GM03348 (cell line): ENCODE results near the gene SAMD4B.
"Not testable (repeated sequence)": the region's sequence is repeated elsewhere in the genome, so short reads cannot be mapped to it uniquely, and the experiment has no call there.

ENCODE experiments used
- DNase-seq: peaks from one replicate; pipeline ENCODE4 v3.0.0; 2012; ENCODE audit warnings: low spot score

Gene SAMD4B

GRCh38 chr19:39341719-39342604, at the start of gene SAMD4B:
Gene SAMD4B (plus strand): TSS chr19:39342421. CDS start chr19:39356894, 14,473 bp downstream.
- DNase-seq = peak; percentile 99

- DNase-seq = no peak
Observed at GRCh38 chr19:39293394-39293793, 48.8 kb upstream of the SAMD4B start.

- DNase-seq = no peak
Observed at GRCh38 chr19:39296055-39296645, 46.1 kb upstream of the SAMD4B start, which contains the start of gene IFNL1. Gene IFNL1 (plus strand): TSS chr19:39296407. CDS start chr19:39296422, 15 bp downstream.

GRCh38 chr19:39296906-39297305, 45.3 kb upstream of the SAMD4B start:
- no peak for DNase-seq

DNA sequence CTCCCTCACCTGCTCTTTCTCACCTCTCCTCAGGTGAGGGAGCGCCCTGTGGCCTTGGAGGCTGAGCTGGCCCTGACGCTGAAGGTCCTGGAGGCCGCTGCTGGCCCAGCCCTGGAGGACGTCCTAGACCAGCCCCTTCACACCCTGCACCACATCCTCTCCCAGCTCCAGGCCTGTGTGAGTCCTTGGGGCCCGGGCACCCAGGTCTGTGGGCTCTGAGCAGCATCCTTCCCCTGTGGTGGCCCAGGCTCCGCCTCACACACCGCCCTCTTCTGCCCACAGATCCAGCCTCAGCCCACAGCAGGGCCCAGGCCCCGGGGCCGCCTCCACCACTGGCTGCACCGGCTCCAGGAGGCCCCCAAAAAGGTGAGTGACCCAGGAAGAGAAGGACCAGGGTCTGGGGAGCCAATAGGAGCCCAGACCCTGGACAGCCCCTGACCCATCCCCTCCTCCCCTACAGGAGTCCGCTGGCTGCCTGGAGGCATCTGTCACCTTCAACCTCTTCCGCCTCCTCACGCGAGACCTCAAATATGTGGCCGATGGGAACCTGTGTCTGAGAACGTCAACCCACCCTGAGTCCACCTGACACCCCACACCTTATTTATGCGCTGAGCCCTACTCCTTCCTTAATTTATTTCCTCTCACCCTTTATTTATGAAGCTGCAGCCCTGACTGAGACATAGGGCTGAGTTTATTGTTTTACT, 44.1 kb upstream of the SAMD4B start:
- DNase-seq = no peak

- DNase-seq = no peak
Observed at GRCh38 chr19:39299404-39299803, 42.8 kb upstream of the SAMD4B start.

DNA sequence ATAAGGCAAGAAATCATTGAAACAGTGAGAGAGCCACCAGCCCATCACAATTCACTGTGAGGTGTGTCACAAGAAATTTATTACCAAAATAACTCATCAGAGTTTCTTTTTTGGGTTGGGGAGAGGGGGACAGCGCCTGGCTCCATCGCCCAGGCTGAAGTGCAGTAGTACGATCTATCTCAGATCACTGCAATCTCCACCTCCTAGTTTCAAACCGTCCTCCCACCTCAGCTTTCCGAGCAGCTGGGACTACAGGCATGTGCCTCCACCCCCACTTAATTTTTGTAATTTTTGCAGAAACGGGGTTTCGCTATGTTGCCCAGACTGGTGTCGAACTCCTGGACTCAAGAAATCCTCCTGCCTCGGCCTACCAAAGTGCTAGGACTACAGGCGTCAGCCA, 42.4 kb upstream of the SAMD4B start:
- no peak for DNase-seq

DNA sequence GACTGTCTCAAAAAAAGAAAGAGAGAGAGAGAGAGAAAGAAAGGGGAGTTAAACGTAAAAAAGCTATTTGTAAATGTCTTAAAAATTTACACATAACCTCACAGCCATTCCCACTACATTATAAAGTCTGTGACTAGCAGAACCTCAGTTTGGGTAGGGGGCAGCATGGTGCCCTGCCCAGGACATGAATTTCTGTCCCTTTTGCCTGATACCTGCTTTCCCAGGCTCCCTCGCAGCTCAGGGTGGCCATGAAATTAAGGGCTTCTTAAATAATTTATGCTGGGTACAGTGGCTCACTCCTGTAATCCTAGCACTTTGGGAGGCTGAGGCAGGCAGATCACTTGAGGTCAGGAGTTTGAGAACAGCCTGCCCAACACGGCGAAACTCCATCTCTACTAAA, 41.2 kb upstream of the SAMD4B start:
- DNase-seq = no peak

DNA sequence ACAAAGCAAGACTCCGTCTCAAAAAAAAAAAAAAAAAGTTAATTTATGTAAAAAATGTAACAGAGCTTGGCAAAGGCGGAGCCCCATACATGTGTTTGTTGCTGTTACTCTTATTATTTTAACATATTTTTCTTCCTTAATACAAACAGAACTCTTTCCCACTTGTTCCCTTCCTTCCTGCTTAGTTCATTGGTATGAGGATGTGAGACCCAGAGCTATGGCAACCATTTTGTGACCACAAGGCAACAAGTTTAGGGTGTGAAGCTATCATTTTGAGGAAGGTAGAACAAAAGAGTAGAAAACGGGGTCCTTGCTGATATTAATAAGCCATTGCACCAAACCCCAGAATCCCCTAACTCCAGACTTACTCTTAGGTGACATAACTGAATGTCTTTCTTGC, 40.7 kb upstream of the SAMD4B start:
- no peak for DNase-seq

GRCh38 chr19:39303373-39304184, 38.6 kb upstream of the SAMD4B start:
- no peak for DNase-seq

- no peak for DNase-seq
Observed at GRCh38 chr19:39304185-39304513, 38.1 kb upstream of the SAMD4B start.

- DNase-seq = no peak
Observed at GRCh38 chr19:39304701-39305571, 37.3 kb upstream of the SAMD4B start.

- no peak for DNase-seq
Observed at GRCh38 chr19:39306075-39306474, 36.1 kb upstream of the SAMD4B start.

DNA sequence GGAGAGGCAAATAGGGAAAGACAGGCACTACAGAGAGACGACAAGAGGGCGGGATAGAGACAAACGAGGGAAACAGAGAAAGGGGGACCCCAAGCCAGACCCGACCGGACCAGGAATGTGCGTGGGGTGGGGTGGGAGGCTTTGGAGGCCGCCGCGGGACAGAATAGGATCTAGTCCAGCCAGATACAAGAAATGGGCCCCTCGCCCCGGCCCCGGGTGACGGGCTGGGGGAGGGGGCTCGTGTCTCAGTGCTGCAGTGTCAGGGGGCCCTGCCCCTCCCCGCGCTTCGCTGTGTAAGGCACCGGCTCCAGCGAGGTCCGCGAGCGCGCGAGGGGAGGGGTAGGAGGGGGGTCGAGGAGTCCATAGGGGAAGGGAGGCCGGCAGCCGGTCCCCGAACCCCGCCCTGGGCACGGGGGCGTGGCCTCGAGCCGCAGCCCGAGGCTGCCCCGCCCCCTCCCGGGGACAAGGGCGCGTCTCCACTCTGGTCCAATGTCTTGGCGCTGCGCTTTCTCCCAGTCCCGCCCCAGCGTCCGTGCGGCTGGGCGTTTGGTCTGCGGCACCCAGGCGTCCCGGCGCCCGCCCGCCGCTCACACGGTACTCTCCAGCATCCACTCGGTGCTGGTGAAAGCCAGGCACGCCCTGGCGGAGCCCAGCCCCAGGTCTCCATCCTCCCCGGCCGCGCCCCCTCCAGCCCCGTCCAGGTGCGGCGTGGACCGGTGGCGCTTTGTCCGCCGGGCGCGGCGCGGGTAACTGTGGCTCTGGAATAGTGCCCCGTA, 35.0 kb upstream of the SAMD4B start:
- peak; percentile 42 for DNase-seq

DNA sequence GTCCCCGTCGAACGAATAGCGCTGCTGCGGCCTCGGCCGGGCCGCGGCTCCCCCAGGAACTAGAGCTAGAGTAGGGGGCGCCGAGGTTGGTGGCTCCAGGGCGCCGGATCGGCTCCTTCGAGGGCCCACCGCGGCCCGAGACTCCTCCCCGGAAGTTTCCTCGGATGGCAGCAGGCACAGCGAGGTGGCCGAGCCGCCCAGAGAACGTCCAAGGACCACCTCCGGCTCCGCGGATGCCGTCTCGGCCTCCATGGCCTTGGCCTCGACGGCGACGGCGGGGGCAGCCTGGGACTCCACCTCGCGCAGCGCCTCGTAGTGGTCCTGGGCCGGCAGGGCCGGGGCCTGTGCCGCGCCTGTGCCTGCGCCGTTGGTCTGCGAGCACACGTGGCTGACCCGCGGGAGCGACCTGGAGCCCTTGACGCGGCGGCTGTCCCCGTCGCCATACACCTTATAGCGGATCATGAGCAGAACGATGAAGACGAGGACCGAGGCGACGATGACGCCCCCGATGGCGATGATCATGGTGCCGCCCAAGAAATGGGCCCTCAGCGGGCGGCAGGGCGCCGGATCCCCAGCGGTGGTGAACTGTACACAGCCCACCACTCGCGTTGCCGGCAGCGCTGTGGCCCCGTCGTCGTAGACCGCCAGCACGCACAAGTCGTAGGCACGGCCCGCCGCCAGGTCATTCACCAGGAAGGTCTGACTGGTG, 34.2 kb upstream of the SAMD4B start:
- DNase-seq = no peak

DNA sequence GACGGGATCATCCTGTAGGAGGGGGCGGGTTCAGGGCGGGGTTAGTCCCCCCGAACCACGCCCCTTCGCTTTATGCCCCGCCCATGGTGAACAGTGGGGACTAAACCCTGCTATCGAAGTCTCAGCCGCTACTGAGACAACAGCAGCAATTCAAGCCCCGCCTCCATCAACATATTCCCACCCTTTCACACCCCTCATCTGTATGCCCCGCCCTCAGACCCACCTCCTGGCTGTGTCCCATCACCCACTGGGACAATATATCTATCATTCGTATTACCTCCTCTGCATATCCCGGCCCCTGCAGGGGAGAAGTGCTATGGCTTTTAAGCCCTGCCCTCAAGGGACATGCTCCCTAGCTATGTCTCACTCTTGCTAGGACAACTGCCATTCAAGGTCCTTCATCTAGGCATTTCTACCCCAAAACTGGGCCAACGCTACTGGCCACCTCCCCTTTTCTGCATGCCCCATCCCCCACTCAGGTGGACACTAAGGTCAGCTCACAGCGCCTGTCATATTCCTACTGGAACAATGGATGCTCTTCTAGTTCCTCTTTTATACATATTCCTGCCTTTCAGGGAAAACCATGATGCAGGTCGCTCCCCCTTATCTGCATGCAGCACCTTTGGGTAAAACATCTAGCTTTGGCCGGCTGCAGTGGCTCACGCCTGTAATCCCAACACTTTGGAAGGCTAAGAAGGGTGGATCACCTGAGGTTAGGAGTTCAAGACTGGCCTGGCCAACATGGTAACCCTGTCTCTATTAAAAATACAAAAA, 33.5 kb upstream of the SAMD4B start:
- DNase-seq = no peak

DNA sequence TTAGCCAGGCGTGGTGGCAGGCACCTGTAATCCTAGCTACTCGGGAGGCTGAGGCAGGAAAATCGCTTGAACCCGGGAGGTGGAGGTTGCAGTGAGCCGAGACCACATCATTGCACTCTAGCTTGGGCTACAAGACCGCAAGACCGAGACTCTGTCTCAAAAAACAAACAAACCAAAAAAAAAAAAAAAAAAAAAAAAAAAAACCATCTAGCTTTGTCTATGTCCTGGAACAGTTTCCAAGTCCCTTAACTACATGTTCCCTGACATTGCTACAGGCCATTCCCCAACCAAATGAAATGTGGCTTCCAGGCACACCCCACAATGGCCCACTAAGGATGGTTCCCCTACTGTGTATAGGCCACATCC, 32.9 kb upstream of the SAMD4B start:
- DNase-seq = not testable (repeated sequence)

GRCh38 chr19:39310558-39311311, 31.5 kb upstream of the SAMD4B start:
- no peak for DNase-seq
